ENCODE measurements around the gene IMMP2L.

- TF ChIP-seq POLR2AphosphoS5 (IDR thresholded peaks at IDR 0.05; ENCODE audit: low read depth, low read length) (no peak), REST (IDR thresholded peaks at IDR 0.05; ENCODE audit: insufficient read depth in 1 of 2, low read depth in 2 of 2, low read length in 1 of 2) (no peak), CTCF (IDR thresholded peaks at IDR 0.05) (no peak)
Measured at GRCh38 chr7:110801502-110801901, 760.8 kb downstream of the IMMP2L start.
